ENCODE measurements around the gene ZNHIT2. TPM values are rescaled to one million over a fixed set of nuclear protein-coding genes. Genes with fewer than 3 reads are reported as not detected.
A peak's percentile ranks its signal among the peaks of the same experiment; 100 is the strongest.

ZNHIT2 gene
- total and polyA plus RNA-seq, 2 of the 13 experiments (the other 11 are each of a cell fraction or from before 2014, with no cell fraction given): 1.1 to 6.5 TPM

GRCh38 chr11:65165410-65166317, 48.2 kb upstream of the ZNHIT2 start (continued):
- TF ChIP-seq, protein P1, sequence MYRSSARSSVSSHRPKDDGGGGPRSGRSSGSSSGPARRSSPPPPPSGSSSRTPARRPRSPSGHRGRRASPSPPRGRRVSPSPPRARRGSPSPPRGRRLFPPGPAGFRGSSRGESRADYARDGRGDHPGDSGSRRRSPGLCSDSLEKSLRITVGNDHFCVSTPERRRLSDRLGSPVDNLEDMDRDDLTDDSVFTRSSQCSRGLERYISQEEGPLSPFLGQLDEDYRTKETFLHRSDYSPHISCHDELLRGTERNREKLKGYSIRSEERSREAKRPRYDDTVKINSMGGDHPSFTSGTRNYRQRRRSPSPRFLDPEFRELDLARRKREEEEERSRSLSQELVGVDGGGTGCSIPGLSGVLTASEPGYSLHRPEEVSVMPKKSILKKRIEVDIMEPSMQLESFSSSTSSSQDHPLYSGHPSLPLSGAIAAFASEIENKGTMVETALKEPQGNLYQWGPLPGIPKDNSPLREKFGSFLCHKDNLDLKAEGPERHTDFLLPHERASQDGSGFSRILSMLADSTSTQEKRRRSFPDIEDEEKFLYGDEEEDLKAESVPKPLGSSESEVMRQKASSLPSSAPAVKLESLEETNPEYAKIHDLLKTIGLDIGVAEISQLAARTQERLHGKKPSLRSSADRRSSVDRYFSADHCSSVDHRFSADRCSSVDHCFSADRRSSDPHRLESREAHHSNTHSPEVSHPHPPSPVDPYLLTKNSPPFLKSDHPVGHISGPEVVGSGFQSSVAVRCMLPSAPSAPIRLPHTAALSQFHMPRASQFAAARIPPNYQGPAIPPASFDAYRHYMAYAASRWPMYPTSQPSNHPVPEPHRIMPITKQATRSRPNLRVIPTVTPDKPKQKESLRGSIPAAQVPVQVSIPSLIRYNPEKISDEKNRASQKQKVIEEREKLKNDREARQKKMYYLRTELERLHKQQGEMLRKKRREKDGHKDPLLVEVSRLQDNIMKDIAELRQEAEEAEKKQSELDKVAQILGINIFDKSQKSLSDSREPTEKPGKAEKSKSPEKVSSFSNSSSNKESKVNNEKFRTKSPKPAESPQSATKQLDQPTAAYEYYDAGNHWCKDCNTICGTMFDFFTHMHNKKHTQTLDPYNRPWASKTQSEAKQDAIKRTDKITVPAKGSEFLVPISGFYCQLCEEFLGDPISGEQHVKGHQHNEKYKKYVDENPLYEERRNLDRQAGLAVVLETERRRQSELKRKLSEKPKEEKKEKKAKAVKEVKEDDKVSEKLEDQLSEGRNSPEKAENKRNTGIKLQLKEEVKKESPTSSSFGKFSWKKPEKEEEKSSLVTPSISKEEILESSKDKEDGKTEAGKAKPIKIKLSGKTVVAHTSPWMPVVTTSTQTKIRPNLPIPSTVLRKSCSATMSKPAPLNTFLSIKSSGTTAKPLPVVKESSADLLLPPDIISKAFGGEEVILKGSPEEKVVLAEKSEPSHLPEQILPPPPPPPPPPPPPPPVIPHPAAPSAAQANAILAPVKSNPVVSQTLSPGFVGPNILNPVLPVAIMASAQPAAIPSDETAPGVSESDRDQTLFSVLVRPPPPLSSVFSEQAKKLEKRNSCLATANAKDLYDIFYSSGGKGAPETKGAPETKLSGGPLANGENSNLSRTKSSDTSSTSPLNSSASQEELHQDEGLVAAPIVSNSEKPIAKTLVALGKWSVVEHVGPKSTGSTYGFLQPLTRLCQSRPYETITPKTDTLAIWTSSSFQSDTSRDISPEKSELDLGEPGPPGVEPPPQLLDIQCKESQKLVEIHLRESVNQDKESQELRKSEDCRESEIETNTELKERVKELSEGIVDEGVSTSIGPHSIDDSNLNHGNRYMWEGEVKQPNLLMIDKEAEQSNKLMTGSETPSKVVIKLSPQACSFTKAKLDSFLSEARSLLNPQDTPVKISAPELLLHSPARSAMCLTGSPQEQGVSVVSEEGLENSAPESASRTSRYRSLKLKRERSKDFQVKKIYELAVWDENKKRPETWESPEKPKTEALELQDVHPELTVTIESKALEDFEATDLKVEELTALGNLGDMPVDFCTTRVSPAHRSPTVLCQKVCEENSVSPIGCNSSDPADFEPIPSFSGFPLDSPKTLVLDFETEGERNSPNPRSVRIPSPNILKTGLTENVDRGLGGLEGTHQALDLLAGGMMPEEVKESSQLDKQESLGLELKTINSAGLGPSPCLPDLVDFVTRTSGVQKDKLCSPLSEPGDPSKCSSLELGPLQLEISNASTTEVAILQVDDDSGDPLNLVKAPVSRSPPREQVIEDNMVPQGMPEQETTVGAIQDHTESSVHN (CRISPR knock-in tag; IDR thresholded peaks at IDR 0.05): no peak
- TF ChIP-seq NPAS2 (CRISPR knock-in tag; IDR thresholded peaks at IDR 0.05; ENCODE audit: borderline replicate concordance) (no peak), FOXA1 (IDR thresholded peaks at IDR 0.05) (peak; percentile 67), FOXA1 (CRISPR knock-in tag; IDR thresholded peaks at IDR 0.05) (peak; percentile 37), ZNF256 (CRISPR knock-in tag; conservative IDR thresholded peaks at IDR 0.05) (no peak), ZNF589 (CRISPR knock-in tag; conservative IDR thresholded peaks at IDR 0.05) (no peak), MYC (CRISPR knock-in tag; IDR thresholded peaks at IDR 0.05; ENCODE audit: borderline replicate concordance) (peak; percentile 86; the same call in 1 of the 2 replicates), ZNF20 (CRISPR knock-in tag; IDR thresholded peaks at IDR 0.05) (no peak), NR2F6 (IDR thresholded peaks at IDR 0.05) (0 out of 2 replicates have a peak, but pooled peaks have one; percentile 9), NR2F6 (CRISPR knock-in tag; IDR thresholded peaks at IDR 0.05) (peak; percentile 51; the same call in 1 of the 2 replicates), MIER3 (CRISPR knock-in tag; IDR thresholded peaks at IDR 0.05; ENCODE audit: borderline replicate concordance) (peak; percentile 65; the same call in 1 of the 2 replicates), ZNF629 (CRISPR knock-in tag; conservative IDR thresholded peaks at IDR 0.05) (no peak), ZNF432 (CRISPR knock-in tag; IDR thresholded peaks at IDR 0.05; ENCODE audit: borderline replicate concordance) (no peak), GATAD2A (CRISPR knock-in tag; IDR thresholded peaks at IDR 0.05) (peak; percentile 90), ISL2 (CRISPR knock-in tag; IDR thresholded peaks at IDR 0.05) (no peak; the same call in 1 of the 2 replicates), ZNF614 (CRISPR knock-in tag; IDR thresholded peaks at IDR 0.05; ENCODE audit: borderline replicate concordance) (0 out of 2 replicates have a peak, but pooled peaks have one; percentile 19)
- TF ChIP-seq, protein P2, sequence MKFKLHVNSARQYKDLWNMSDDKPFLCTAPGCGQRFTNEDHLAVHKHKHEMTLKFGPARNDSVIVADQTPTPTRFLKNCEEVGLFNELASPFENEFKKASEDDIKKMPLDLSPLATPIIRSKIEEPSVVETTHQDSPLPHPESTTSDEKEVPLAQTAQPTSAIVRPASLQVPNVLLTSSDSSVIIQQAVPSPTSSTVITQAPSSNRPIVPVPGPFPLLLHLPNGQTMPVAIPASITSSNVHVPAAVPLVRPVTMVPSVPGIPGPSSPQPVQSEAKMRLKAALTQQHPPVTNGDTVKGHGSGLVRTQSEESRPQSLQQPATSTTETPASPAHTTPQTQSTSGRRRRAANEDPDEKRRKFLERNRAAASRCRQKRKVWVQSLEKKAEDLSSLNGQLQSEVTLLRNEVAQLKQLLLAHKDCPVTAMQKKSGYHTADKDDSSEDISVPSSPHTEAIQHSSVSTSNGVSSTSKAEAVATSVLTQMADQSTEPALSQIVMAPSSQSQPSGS (CRISPR knock-in tag; IDR thresholded peaks at IDR 0.05): no peak
